Activated T-cell treated with anti-CD3 and anti-CD28 coated beads, Interleukin-2, amount 50 U/mL, for 24 hours (primary cell): ENCODE results near the gene HHIPL1.
A peak's percentile ranks its signal among the peaks of the same experiment; 100 is the strongest.

Experiments used
- DNase-seq: peaks from one replicate; pipeline ENCODE4 v3.0.0-alpha.2; 2020
- H3K27ac Mint-ChIP-seq: 2 replicates; pipeline ENCODE4 v1.8.0; 2020; ENCODE audit warnings: mild to moderate bottlenecking, mixed read lengths
- H3K27me3 Mint-ChIP-seq: 2 replicates; pipeline ENCODE4 v1.8.0; 2020; ENCODE audit warnings: mixed read lengths
- H3K36me3 Mint-ChIP-seq: 2 replicates; pipeline ENCODE4 v1.8.0; 2020; ENCODE audit warnings: low read depth, mixed read lengths
- H3K4me1 Mint-ChIP-seq: 2 replicates; pipeline ENCODE4 v1.8.0; 2020; ENCODE audit warnings: low read depth, mixed read lengths
- H3K4me3 Mint-ChIP-seq: 2 replicates; pipeline ENCODE4 v1.8.0; 2020; ENCODE audit warnings: mild to moderate bottlenecking, moderate library complexity, mixed read lengths
- H3K9me3 Mint-ChIP-seq: 2 replicates; pipeline ENCODE4 v1.8.0; 2020; ENCODE audit warnings: mixed read lengths

HHIPL1 gene

GRCh38 chr14:99604766-99605298 is 40.1 kb upstream of the HHIPL1 start:
- Mint-ChIP-seq H3K9me3 (no peaks in the 10 kb centered on the region), H3K36me3 (no peaks in the 10 kb centered on the region), H3K27ac (peak overlapping the region; percentile 71), H3K27me3 (peaks cover 7% of the 10 kb centered on the region), H3K4me1 (peaks cover 28% of the 10 kb centered on the region), H3K4me3 (peak overlapping the region; percentile 83)
- DNase-seq: peak; percentile 66

GRCh38 chr14:99605299-99605961 is 39.5 kb upstream of the HHIPL1 start:
- H3K4me3 Mint-ChIP-seq: peak overlapping the region; percentile 83
- H3K4me1 Mint-ChIP-seq: peaks cover 28% of the 10 kb centered on the region
- H3K9me3 Mint-ChIP-seq: no peaks in the 10 kb centered on the region
- no peaks in the 10 kb centered on the region for H3K36me3 Mint-ChIP-seq
- H3K27me3 Mint-ChIP-seq: peaks cover 7% of the 10 kb centered on the region
- peak overlapping the region; percentile 59 for H3K27ac Mint-ChIP-seq
- peak; percentile 83 for DNase-seq

GRCh38 chr14:99606359-99606758 is 38.6 kb upstream of the HHIPL1 start:
- no peak overlapping the region for H3K4me3 Mint-ChIP-seq
- H3K36me3 Mint-ChIP-seq: no peaks in the 10 kb centered on the region
- no peak for DNase-seq
- peaks cover 25% of the 10 kb centered on the region for H3K4me1 Mint-ChIP-seq
- peaks cover 7% of the 10 kb centered on the region for H3K27me3 Mint-ChIP-seq
- H3K27ac Mint-ChIP-seq: no peak overlapping the region
- H3K9me3 Mint-ChIP-seq: no peaks in the 10 kb centered on the region

GRCh38 chr14:99608591-99608990 is 36.3 kb upstream of the HHIPL1 start:
- DNase-seq: no peak
- Mint-ChIP-seq H3K36me3 (no peaks in the 10 kb centered on the region), H3K27me3 (no peaks in the 10 kb centered on the region), H3K27ac (no peak overlapping the region), H3K4me3 (no peak overlapping the region), H3K9me3 (no peaks in the 10 kb centered on the region), H3K4me1 (peaks cover 10% of the 10 kb centered on the region)

- Mint-ChIP-seq H3K36me3 (no peaks in the 10 kb centered on the region), H3K4me1 (peaks cover 10% of the 10 kb centered on the region), H3K27me3 (no peaks in the 10 kb centered on the region), H3K9me3 (no peaks in the 10 kb centered on the region), H3K27ac (no peak overlapping the region), H3K4me3 (no peak overlapping the region)
- peak; percentile 41 for DNase-seq
These were observed 35.4 kb upstream of the HHIPL1 start for GRCh38 chr14:99609245-99610170.

- no peaks in the 10 kb centered on the region for H3K36me3 Mint-ChIP-seq
These were observed 33.3 kb upstream of the HHIPL1 start for GRCh38 chr14:99611646-99612045.

GRCh38 chr14:99612071-99612737 is 32.7 kb upstream of the HHIPL1 start:
- Mint-ChIP-seq H3K4me3 (no peak overlapping the region), H3K9me3 (no peaks in the 10 kb centered on the region), H3K4me1 (peaks cover 4% of the 10 kb centered on the region), H3K36me3 (no peaks in the 10 kb centered on the region), H3K27me3 (peaks cover 17% of the 10 kb centered on the region), H3K27ac (no peak overlapping the region)
- no peak for DNase-seq

More at GRCh38 chr14:99611646-99612045, 33.3 kb upstream of the HHIPL1 start:
- no peak overlapping the region for H3K27ac Mint-ChIP-seq
- peaks cover 4% of the 10 kb centered on the region for H3K4me1 Mint-ChIP-seq
- H3K9me3 Mint-ChIP-seq: no peaks in the 10 kb centered on the region
- peaks cover 12% of the 10 kb centered on the region for H3K27me3 Mint-ChIP-seq
- DNase-seq: no peak
- no peak overlapping the region for H3K4me3 Mint-ChIP-seq

- H3K27me3 Mint-ChIP-seq: peaks cover 18% of the 10 kb centered on the region
- H3K4me1 Mint-ChIP-seq: peaks cover 4% of the 10 kb centered on the region
- H3K9me3 Mint-ChIP-seq: no peaks in the 10 kb centered on the region
- no peak overlapping the region for H3K4me3 Mint-ChIP-seq
- no peak overlapping the region for H3K27ac Mint-ChIP-seq
- H3K36me3 Mint-ChIP-seq: no peaks in the 10 kb centered on the region
- DNase-seq: no peak
These were observed 32.1 kb upstream of the HHIPL1 start for GRCh38 chr14:99612738-99613330.

GRCh38 chr14:99615497-99616157 is 29.3 kb upstream of the HHIPL1 start:
- H3K4me1 Mint-ChIP-seq: no peaks in the 10 kb centered on the region
- H3K4me3 Mint-ChIP-seq: no peak overlapping the region
- no peak overlapping the region for H3K27ac Mint-ChIP-seq

GRCh38 chr14:99616832-99617800 is 27.8 kb upstream of the HHIPL1 start:
- Mint-ChIP-seq H3K27me3 (peaks cover 45% of the 10 kb centered on the region), H3K27ac (no peak overlapping the region), H3K4me1 (no peaks in the 10 kb centered on the region), H3K9me3 (no peaks in the 10 kb centered on the region), H3K4me3 (no peak overlapping the region), H3K36me3 (no peaks in the 10 kb centered on the region)
- DNase-seq: no peak

More at GRCh38 chr14:99615497-99616157, 29.3 kb upstream of the HHIPL1 start:
- Mint-ChIP-seq H3K27me3 (peaks cover 34% of the 10 kb centered on the region), H3K9me3 (no peaks in the 10 kb centered on the region), H3K36me3 (no peaks in the 10 kb centered on the region)
- no peak for DNase-seq

GRCh38 chr14:99619835-99620834 is 24.8 kb upstream of the HHIPL1 start:
- H3K9me3 Mint-ChIP-seq: no peaks in the 10 kb centered on the region
- no peaks in the 10 kb centered on the region for H3K4me1 Mint-ChIP-seq
- no peak overlapping the region for H3K27ac Mint-ChIP-seq
- no peaks in the 10 kb centered on the region for H3K36me3 Mint-ChIP-seq
- H3K27me3 Mint-ChIP-seq: peaks cover 72% of the 10 kb centered on the region
- H3K4me3 Mint-ChIP-seq: no peak overlapping the region
- DNase-seq: no peak

GRCh38 chr14:99621948-99622347 is 23.0 kb upstream of the HHIPL1 start:
- Mint-ChIP-seq H3K4me3 (no peak overlapping the region), H3K9me3 (no peaks in the 10 kb centered on the region), H3K4me1 (no peaks in the 10 kb centered on the region), H3K27ac (no peak overlapping the region), H3K36me3 (no peaks in the 10 kb centered on the region), H3K27me3 (peaks cover 64% of the 10 kb centered on the region)
- DNase-seq: no peak
